Retinal pigment epithelial cell (primary cell): ENCODE results near the gene ZNF225.
A peak's percentile ranks its signal among the peaks of the same experiment; 100 is the strongest.
"Not testable (repeated sequence)": the region's sequence is repeated elsewhere in the genome, so short reads cannot be mapped to it uniquely, and the experiment has no call there.

Experiments used
- DNase-seq: peaks from one replicate; pipeline ENCODE4 v3.0.0-alpha.2; 2010; ENCODE audit warnings: low read depth
- H3K4me3 ChIP-seq: 2 replicates; pipeline ENCODE4 v1.5.1; 2011; ENCODE audit warnings: mild to moderate bottlenecking, low read length, control low read depth, moderate library complexity
- TF ChIP-seq, protein P1 (sequence below): conservative IDR thresholded peaks from 2 replicates; pipeline ENCODE4 v1.5.1; 2011; ENCODE audit warnings: low read depth, low read length, control low read depth, inconsistent platforms

Gene ZNF225

DNA sequence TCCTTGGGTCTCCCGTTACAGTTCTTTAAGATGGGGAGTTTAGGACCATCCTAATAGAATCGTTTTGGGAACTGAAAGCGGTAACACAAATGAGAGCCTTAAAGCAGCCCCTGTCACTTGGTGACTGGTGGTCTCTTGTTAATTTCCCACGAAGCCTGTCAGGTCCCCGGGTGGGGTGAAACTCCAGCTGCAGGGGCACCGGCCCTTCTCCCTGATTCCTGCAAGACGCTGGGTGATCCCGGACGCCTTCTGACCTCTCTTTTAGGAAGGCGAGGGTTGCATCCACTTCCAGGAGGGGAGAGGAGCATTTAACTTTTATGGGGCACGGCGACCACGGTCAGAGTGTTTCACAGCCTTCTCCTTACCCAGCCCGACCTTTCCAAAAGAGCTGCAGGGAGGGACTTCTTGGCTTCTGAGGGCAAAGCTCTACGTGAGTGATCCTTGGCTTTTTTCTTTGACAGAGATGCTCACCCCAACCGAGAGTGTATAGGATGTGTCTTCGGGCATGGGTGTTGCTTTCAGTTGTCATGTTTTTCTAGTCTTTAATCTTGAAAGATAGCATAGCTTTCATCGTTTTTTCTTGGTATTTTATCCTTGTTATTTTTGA is 688 bp downstream of the ZNF225 start:
- peak overlapping the region; percentile 97 for H3K4me3 ChIP-seq
- TF ChIP-seq, protein P1, sequence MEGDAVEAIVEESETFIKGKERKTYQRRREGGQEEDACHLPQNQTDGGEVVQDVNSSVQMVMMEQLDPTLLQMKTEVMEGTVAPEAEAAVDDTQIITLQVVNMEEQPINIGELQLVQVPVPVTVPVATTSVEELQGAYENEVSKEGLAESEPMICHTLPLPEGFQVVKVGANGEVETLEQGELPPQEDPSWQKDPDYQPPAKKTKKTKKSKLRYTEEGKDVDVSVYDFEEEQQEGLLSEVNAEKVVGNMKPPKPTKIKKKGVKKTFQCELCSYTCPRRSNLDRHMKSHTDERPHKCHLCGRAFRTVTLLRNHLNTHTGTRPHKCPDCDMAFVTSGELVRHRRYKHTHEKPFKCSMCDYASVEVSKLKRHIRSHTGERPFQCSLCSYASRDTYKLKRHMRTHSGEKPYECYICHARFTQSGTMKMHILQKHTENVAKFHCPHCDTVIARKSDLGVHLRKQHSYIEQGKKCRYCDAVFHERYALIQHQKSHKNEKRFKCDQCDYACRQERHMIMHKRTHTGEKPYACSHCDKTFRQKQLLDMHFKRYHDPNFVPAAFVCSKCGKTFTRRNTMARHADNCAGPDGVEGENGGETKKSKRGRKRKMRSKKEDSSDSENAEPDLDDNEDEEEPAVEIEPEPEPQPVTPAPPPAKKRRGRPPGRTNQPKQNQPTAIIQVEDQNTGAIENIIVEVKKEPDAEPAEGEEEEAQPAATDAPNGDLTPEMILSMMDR: no peak
- DNase-seq: no peak

DNA sequence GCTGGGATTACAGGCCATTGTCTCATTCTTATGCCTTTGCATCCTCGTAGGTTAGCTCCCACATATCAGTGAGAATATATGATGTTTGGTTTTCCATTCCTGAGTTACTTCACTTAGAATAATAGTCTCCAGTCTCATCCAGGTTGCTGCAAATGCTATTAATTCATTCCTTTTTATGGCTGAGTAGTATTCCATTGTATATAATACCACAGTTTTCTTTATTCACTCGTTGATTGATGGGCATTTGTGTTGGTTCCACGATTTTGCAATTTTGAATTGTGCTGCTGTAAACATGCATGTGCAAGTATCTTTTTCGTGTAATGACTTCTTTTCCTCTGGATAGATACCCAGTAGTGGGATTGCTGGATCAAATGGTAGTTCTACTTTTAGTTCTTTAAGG is 8.0 kb downstream of the ZNF225 start:
- DNase-seq, H3K4me3 ChIP-seq: not testable (repeated sequence)

DNA sequence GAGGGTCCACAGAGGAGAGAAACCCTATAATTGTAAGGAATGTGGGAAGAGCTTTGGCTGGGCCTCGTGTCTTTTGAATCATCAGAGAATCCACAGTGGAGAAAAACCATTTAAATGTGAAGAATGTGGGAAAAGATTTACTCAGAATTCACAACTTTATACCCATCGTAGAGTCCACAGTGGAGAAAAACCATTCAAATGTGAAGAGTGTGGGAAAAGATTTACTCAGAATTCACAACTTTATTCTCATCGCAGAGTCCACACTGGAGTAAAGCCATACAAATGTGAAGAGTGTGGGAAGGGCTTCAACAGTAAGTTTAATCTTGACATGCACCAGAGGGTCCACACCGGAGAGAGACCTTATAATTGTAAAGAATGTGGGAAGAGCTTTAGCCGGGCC is 18.8 kb downstream of the ZNF225 start:
- no peak overlapping the region for H3K4me3 ChIP-seq
- TF ChIP-seq, protein P1: no peak
- DNase-seq: no peak

DNA sequence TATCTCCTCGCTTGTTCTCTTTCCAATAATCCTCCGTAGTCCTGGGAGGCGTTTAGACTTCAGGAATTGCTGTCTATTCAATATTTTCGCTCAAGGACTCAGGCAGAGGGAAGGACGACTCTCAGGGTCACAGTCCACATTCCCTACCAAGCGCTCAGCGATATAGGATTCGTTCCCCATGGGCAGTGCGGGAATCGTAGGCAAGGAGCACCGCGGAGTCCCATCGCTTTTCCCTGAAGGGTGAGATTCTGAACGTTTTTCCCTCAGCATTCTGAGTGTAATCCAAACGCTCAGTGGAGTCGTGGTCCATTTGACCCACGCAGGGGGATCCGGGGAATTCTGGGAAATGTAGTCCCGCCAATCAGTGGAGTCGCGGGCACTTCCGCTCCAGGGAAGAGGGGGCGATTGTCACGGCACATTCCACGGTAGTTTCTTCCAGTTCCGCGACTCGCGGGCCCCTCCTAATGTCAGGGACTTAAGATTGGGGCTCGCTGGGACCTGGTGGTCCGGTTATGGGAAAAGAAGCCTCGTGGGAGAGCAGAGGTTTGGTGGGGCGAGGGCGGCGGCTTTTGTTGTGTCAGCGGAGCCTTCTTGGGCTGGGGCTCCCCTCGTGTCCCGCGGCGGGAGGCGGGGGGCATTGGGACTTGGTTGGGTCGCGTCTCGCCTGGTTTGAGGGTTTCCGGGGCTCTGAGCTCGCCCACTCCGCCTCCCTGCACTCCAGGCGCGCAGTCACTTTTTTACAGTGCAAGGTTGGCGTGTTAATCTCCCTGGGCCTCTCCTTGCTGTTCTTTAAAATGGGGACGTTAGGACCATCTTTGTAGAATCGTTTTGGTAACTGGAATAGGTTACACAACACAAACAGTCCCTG is 28.2 kb downstream of the ZNF225 start, which contains the start of gene ZNF234:
Gene ZNF234, plus strand, starts transcription at position 364 of the 868 bp plus-strand sequence. CDS start 3,079 bp downstream, outside the sequence.
- H3K4me3 ChIP-seq: peak within 1 kb of the TSS; percentile 89
- TF ChIP-seq, protein P1: no peak
- peak; percentile 38 for DNase-seq

DNA sequence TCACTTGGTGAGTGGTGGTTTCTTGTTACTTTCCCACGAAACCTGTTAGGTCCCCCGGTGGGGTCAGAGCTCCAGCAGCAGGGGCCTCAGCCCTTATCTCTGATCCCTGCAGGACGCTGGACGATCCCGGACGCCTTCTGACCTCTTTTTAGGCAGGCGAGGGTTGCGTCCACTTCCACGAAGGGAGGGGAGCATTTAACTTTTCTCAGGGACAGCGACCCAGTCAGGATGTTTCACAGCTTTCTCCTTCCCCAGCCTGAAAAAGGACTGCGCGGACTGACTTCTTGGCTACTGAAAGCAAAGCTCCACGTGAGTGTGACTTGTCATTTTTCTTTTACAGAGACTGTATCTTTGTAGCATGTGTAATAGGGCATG is 28.8 kb downstream of the ZNF225 start:
- no peak for DNase-seq
- TF ChIP-seq, protein P1: no peak
- peak overlapping the region; percentile 89 for H3K4me3 ChIP-seq

DNA sequence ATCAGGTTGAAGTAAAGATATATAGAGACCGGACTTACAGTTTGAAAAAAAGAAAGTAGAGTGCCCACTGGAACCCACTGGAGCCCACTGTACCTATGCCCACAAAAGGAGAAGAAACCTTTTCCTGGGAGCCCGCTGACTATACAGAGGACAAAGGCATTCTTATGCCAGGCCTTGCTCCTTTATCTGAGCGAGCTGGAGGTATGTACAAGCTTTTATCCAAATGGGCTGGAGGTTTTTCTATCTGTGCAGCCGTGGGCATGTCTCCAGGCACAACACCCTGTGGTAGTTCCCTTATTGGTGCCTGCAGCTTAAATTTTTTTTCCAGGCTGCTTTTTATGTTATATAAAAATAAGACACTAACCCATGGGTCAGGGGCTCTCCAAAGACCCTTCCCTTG is 36.6 kb downstream of the ZNF225 start:
- no peak for DNase-seq
- TF ChIP-seq, protein P1: no peak

DNA sequence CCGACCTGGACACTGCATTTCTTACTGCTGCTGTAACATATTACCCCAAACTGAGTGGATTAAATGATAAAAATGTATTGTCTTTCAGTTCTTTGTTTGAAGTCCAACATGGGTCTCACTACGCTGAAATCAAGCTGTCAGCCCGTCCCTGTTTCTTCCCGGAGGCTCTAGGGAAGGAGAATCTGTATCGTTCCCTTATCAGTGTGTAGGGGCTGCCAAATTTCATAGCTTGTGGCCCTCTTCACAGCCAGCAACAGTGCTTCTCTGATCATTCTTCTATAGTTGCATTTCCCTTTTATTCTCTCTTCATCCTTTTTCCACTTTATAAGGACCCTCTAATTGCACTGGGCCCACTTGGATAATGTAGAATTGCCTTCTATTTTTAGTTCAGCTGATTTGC is 38.3 kb downstream of the ZNF225 start:
- TF ChIP-seq, protein P1: no peak
- DNase-seq: no peak
- no peak overlapping the region for H3K4me3 ChIP-seq

More for the DNA sequence above, 36.6 kb downstream of the ZNF225 start:
- no peak overlapping the region for H3K4me3 ChIP-seq
